PFSK-1 (cell line): Measurements from ENCODE around the gene ENOX2.

ENCODE experiments used
- FOXP2 ChIP-seq: optimal IDR thresholded peaks from 2 replicates; pipeline ENCODE3; 2011; ENCODE audit warnings: borderline replicate concordance, control low read depth, inconsistent platforms; ENCODE audit not compliant: insufficient read depth; ENCODE audit errors: extremely low read length, extremely low read depth
- POLR2AphosphoS5 ChIP-seq: IDR thresholded peaks from 2 replicates; pipeline ENCODE4 v1.6.1; 2012; ENCODE audit warnings: low read depth, mild to moderate bottlenecking, control low read depth, low read length, moderate library complexity
- REST ChIP-seq, 2 experiments: IDR thresholded peaks; 2 replicates each; pipeline versions ENCODE4 v1.6.1 to v1.8.0; 2011 to 2012; ENCODE audit warnings: low read depth in 2 of 2, low read length in 2 of 2, control low read depth in 1 of 2, inconsistent platforms in 1 of 2, mild to moderate bottlenecking in 1 of 2, moderate library complexity in 1 of 2; ENCODE audit not compliant: insufficient read depth in 1 of 2
- SIN3A ChIP-seq: IDR thresholded peaks from 2 replicates; pipeline ENCODE4 v1.6.1; 2012; ENCODE audit warnings: mild to moderate bottlenecking, low read length, moderate library complexity, borderline replicate concordance; ENCODE audit not compliant: insufficient read depth
- TAF1 ChIP-seq: IDR thresholded peaks from 2 replicates; pipeline ENCODE4 v1.6.1; 2012; ENCODE audit warnings: low read length, control low read depth, borderline replicate concordance; ENCODE audit not compliant: insufficient read depth

ENOX2 gene

DNA sequence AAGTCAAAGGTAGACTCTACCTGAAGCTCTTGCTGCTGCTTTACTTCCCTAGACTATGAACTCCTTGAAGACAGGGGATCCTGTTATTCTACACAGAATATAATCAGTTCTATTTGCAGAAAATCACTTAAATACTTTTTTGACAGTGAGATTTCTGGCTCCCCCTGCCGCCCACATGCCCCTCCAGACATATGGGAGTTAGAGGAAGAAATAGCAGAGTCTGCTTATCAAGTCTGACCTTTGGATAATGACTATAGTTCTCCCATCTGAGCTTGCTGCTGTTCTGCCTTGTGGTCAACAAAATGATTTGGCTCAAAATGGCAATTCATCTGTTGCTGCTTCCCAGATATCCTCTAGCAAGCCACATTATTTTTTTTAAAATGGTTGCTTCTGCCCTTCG, 101.1 kb downstream of the ENOX2 start:
- TF ChIP-seq POLR2AphosphoS5 (no peak), TAF1 (no peak), REST (IDR thresholded peaks at IDR 0.05; ENCODE audit: insufficient read depth in 1 of 2, low read depth in 2 of 2, low read length in 2 of 2) (no peak), SIN3A (no peak), FOXP2 (no peak)

- TF ChIP-seq TAF1 (no peak), REST (IDR thresholded peaks at IDR 0.05; ENCODE audit: insufficient read depth in 1 of 2, low read depth in 2 of 2, low read length in 2 of 2) (no peak), POLR2AphosphoS5 (no peak), FOXP2 (no peak), SIN3A (no peak)
Measured at GRCh38 chrX:130799393-130799792, 103.6 kb downstream of the ENOX2 start.

- no peak for TF ChIP-seq TAF1
- no peak for TF ChIP-seq REST (IDR thresholded peaks at IDR 0.05; ENCODE audit: insufficient read depth in 1 of 2, low read depth in 2 of 2, low read length in 2 of 2)
- TF ChIP-seq SIN3A = no peak
- TF ChIP-seq FOXP2 = no peak
- TF ChIP-seq POLR2AphosphoS5 = no peak
Measured at GRCh38 chrX:130793975-130794374, 109.0 kb downstream of the ENOX2 start.

GRCh38 chrX:130789793-130790192, 113.2 kb downstream of the ENOX2 start:
- TF ChIP-seq POLR2AphosphoS5 = no peak
- TF ChIP-seq SIN3A = no peak
- TF ChIP-seq FOXP2 = no peak
- no peak for TF ChIP-seq TAF1
- no peak for TF ChIP-seq REST (IDR thresholded peaks at IDR 0.05; ENCODE audit: insufficient read depth in 1 of 2, low read depth in 2 of 2, low read length in 2 of 2)
